HCT116 (cell line): ENCODE results near the gene SNX15. TPM values are rescaled to one million over a fixed set of nuclear protein-coding genes. Genes with fewer than 3 reads are reported as not detected.

Experiments
- ATAC-seq: fragments of 200-7000 bp; cut with Tn5 transposase; 2 replicates; pipeline ENCODE4 v1.9.1; 2020; ENCODE audit warnings: mild to moderate bottlenecking, moderate library complexity
- BruUV-seq: library from RNA; stranded (reverse); fragments of 400-500 nt; replicated peaks from 2 replicates; lab custom pipeline; 2021; lab: Mats Ljungman, UMichigan
- CTCF ChIA-PET: fragments of 300-600 bp; sonication (Branson Sonifier 250); formaldehyde crosslinking; loops from one replicate; lab custom pipeline; 2021; ENCODE audit warnings: antibody characterized with exemption; lab: Charles Lee
- POLR2A ChIA-PET: fragments of 300-600, 350-600 bp; sonication (Branson Sonifier 250); formaldehyde crosslinking; loops from one replicate; lab custom pipeline; 2021; ENCODE audit warnings: antibody characterized with exemption; lab: Charles Lee
- RAD21 ChIA-PET, 2 experiments: fragments of 300-600 bp; sonication (Branson Sonifier 250); formaldehyde crosslinking; loops; one replicate each; lab custom pipeline; 2023; ENCODE audit warnings: low total read pairs in 2 of 2; ENCODE audit not compliant: uncharacterized antibody in 2 of 2, unreplicated experiment in 2 of 2, low non-redundant PET in 1 of 2; lab: Charles Lee
- DNase-seq: peaks from one replicate; pipeline ENCODE4 v3.0.0-alpha.2; 2010; ENCODE audit warnings: low read depth, low spot score
- H2AFZ ChIP-seq: fragments of 200-600 bp; shearing (Covaris generic), sonication (generic); 2 replicates; pipeline ENCODE4 v1.6.1; 2017; ENCODE audit warnings: low read depth, mixed run types, mixed read lengths, antibody characterized with exemption, low read length; ENCODE audit not compliant: poor library complexity, severe bottlenecking
- H3K27ac ChIP-seq: 2 replicates; pipeline ENCODE4 v1.5.1; 2012; ENCODE audit warnings: low read depth, low read length
- H3K27me3 ChIP-seq: fragments of 200-600 bp; sonication (generic); 2 replicates; pipeline ENCODE4 v1.6.1; 2016; ENCODE audit warnings: mixed run types, low read length, mixed read lengths; ENCODE audit not compliant: insufficient read depth
- H3K36me3 ChIP-seq, 2 experiments: fragments of 200-500 bp in 1 of 2; fragments of 200-600 bp in 1 of 2; sonication (Bioruptor generic) in 1 of 2; sonication (generic) in 1 of 2; 2 replicates each; pipeline versions ENCODE4 v1.5.1 to v1.6.1; 2014 to 2016; ENCODE audit warnings: low read length in 2 of 2, inconsistent platforms in 1 of 2, mixed read lengths in 1 of 2, mixed run types in 1 of 2; ENCODE audit not compliant: insufficient read depth in 2 of 2, control insufficient read depth in 1 of 2
- H3K4me1 ChIP-seq, 2 experiments: fragments of 200-600 bp in 1 of 2; sonication (generic) in 1 of 2; 2 replicates each; pipeline versions ENCODE4 v1.5.1 to v1.6.1; 2012 to 2017; ENCODE audit warnings: low read length in 2 of 2, inconsistent platforms in 1 of 2, mild to moderate bottlenecking in 1 of 2, mixed read lengths in 1 of 2, mixed run types in 1 of 2, moderate library complexity in 1 of 2; ENCODE audit not compliant: insufficient read depth in 2 of 2, control insufficient read depth in 1 of 2
- H3K4me2 ChIP-seq: fragments of 200-600 bp; sonication (generic); 2 replicates; pipeline ENCODE4 v1.6.1; 2017; ENCODE audit warnings: mixed run types, low read length, mixed read lengths
- H3K4me3 ChIP-seq, 2 experiments: fragments of 200-600 bp in 1 of 2; sonication (generic) in 1 of 2; replicated peaks in 1 of 2; 2 replicates each; pipeline ENCODE4 v1.5.1; 2011 to 2016; ENCODE audit warnings: low read length in 2 of 2, control low read depth in 1 of 2, low read depth in 1 of 2, mild to moderate bottlenecking in 1 of 2, mixed read lengths in 1 of 2, mixed run types in 1 of 2
- H3K79me2 ChIP-seq: fragments of 200-600 bp; sonication (generic); 2 replicates; pipeline ENCODE4 v1.6.1; 2017; ENCODE audit warnings: mild to moderate bottlenecking, mixed run types, low read length, moderate library complexity, mixed read lengths; ENCODE audit not compliant: insufficient read depth
- H3K9ac ChIP-seq: fragments of 200-600 bp; sonication (generic); 2 replicates; pipeline ENCODE4 v1.6.1; 2016; ENCODE audit warnings: low read length, mixed read lengths
- H3K9me2 ChIP-seq: fragments of 200-600 bp; sonication (generic), shearing (Covaris generic); 2 replicates; pipeline ENCODE4 v1.6.1; 2017; ENCODE audit warnings: mixed run types, mild to moderate bottlenecking, moderate library complexity; ENCODE audit not compliant: insufficient read depth
- H3K9me3 ChIP-seq, 2 experiments: fragments of 200-500 bp in 1 of 2; fragments of 200-600 bp in 1 of 2; sonication (Bioruptor generic) in 1 of 2; sonication (generic) in 1 of 2; 2 replicates each; pipeline ENCODE4 v1.6.1; 2014 to 2017; ENCODE audit warnings: low read length in 2 of 2, mixed read lengths in 2 of 2, inconsistent platforms in 1 of 2, low read depth in 1 of 2, mild to moderate bottlenecking in 1 of 2, mixed run types in 1 of 2, moderate library complexity in 1 of 2; ENCODE audit not compliant: control insufficient read depth in 1 of 2, insufficient read depth in 1 of 2
- H4K20me1 ChIP-seq: fragments of 200-600 bp; sonication (generic), shearing (Covaris generic); 2 replicates; pipeline ENCODE4 v1.6.1; 2017; ENCODE audit warnings: mixed run types, mild to moderate bottlenecking, moderate library complexity; ENCODE audit not compliant: insufficient read depth
- CEBPB ChIP-seq: IDR thresholded peaks from 2 replicates; pipeline ENCODE4 v1.6.1; 2012; ENCODE audit warnings: low read depth
- ELF1 ChIP-seq: IDR thresholded peaks from 2 replicates; pipeline ENCODE4 v1.6.1; 2012; ENCODE audit warnings: low read depth, borderline replicate concordance
- EZH2phosphoT487 ChIP-seq: fragments of 200-600 bp; IDR thresholded peaks from 2 replicates; pipeline ENCODE4 v1.6.1; 2018; ENCODE audit warnings: antibody characterized with exemption, borderline replicate concordance
- FOSL1 ChIP-seq: IDR thresholded peaks from 2 replicates; pipeline ENCODE4 v1.6.1; 2012; ENCODE audit warnings: low read depth
- POLR2A ChIP-seq: IDR thresholded peaks from 2 replicates; pipeline ENCODE4 v1.7.0; 2011; ENCODE audit warnings: borderline replicate concordance; ENCODE audit not compliant: insufficient read depth, insufficient read length; ENCODE audit errors: extremely low read depth
- SRF ChIP-seq: IDR thresholded peaks from 2 replicates; pipeline ENCODE4 v1.6.1; 2012; ENCODE audit warnings: low read depth
- TCF7L2 ChIP-seq: IDR thresholded peaks from 2 replicates; pipeline ENCODE4 v1.7.0; 2011; ENCODE audit warnings: borderline replicate concordance, inconsistent platforms; ENCODE audit not compliant: insufficient read depth, insufficient read length; ENCODE audit errors: extremely low read depth
- ZFX ChIP-seq: fragments of 450-650 bp; IDR thresholded peaks from 2 replicates; pipeline ENCODE4 v1.6.1; 2017
- ZNF274 ChIP-seq: fragments of 200-500 bp; sonication (Bioruptor generic); IDR thresholded peaks from 2 replicates; pipeline ENCODE4 v1.6.1; 2014; ENCODE audit warnings: mild to moderate bottlenecking, low read depth, low read length, inconsistent platforms
- intact Hi-C: fragments of 100-400 bp; cut with micrococcal nuclease; formaldehyde crosslinking; loops from 2 replicates; pipeline ENCODE4 v1.10.0; 2022
- total RNA-seq: library from RNA; stranded (reverse); gene quantifications from one replicate; pipeline ENCODE4 v1.2.1, GENCODE V29; 2021; ENCODE audit not compliant: unreplicated experiment
- TF ChIP-seq, protein P1 (sequence below): IDR thresholded peaks from 2 replicates; pipeline ENCODE4 v1.6.1; 2012
- TF ChIP-seq, protein P2 (sequence below): IDR thresholded peaks from 2 replicates; pipeline ENCODE4 v1.6.1; 2012
- TF ChIP-seq, protein P3 (sequence below), 3 experiments: fragments of 200-600 bp in 1 of 3; sonication (generic) in 1 of 3; IDR thresholded peaks in 2 of 3; conservative IDR thresholded peaks in 1 of 3; 2 replicates each; pipeline ENCODE4 v1.5.1; 2012 to 2017; ENCODE audit warnings: low read depth in 2 of 3, low read length in 2 of 3, antibody characterized with exemption in 1 of 3, borderline replicate concordance in 1 of 3, control low read depth in 1 of 3, mild to moderate bottlenecking in 1 of 3, mixed read lengths in 1 of 3, mixed run types in 1 of 3, moderate library complexity in 1 of 3; ENCODE audit not compliant: insufficient read depth in 1 of 3

The SNX15 gene
- total RNA-seq, 1 experiment from 2014 or later, result 16.8 TPM

DNA sequence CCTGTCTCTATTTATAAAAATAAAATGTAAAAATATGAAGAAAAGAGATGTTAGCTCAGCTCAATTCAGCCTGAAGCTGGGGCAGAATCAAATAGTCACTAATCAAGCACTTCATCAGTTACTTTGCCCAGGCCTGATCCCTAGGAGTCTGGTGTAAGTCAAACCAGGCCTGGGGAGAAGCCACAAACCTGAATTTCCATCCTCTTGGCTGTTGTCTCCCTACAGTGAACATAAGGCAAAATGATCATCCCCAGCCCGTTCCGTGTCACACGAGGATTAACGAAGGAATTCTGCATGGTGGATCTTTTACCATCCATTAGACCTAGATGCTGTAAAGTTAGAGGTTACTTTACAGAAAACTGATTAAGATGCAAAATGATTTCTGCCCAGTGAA is 37.6 kb downstream of the SNX15 start:
- Histone ChIP-seq H3K27me3 (no peaks in the 10 kb centered on the region), H2AFZ (no peak overlapping the region), H3K4me1 (no peaks in the 10 kb centered on the region), H3K9ac (no peak overlapping the region), H3K4me2 (no peak overlapping the region), H3K4me3 (no peak overlapping the region), H3K9me2 (no peaks in the 10 kb centered on the region), H3K79me2 (no peaks in the 10 kb centered on the region), H3K27ac (no peak overlapping the region), H3K9me3 (no peaks in the 10 kb centered on the region), H4K20me1 (no peaks in the 10 kb centered on the region), H3K36me3 (no peaks in the 10 kb centered on the region)
- ATAC-seq (no peak), DNase-seq (no peak)
- intact Hi-C loops, result no loop called here
- ChIA-PET CTCF (no interaction called here), POLR2A (no interaction called here), RAD21 (no interaction called here)
- no peak for TF ChIP-seq SRF
- TF ChIP-seq ELF1, result no peak
- no peak for TF ChIP-seq CEBPB
- no TSS peak for BruUV-seq

DNA sequence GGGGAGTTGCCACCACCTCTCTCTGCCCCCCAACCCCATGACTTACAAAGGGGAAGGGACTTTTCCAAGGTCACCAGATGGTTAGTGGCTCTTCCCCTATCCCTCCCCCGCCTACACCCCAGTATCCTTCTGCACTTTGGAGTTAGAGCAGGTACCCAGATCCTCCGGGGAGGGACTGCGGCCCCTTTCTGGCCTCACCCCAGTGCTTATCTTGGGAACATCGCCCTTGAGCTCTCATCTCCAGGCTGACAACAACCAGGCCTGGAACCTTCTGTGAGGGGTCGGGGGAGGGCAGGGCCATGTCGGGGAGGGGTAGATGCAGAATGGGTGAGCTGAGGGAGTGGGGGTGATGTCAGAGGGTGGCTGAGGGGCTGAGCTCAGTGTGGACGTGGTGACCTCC is 38.6 kb downstream of the SNX15 start:
- POLR2A ChIA-PET, result no interaction called here
- no peak for DNase-seq
- Histone ChIP-seq H3K27ac (no peak overlapping the region), H4K20me1 (no peaks in the 10 kb centered on the region), H3K4me1 (no peaks in the 10 kb centered on the region), H3K27me3 (no peaks in the 10 kb centered on the region), H3K36me3 (no peaks in the 10 kb centered on the region), H3K4me2 (no peak overlapping the region), H3K9ac (no peak overlapping the region), H3K4me3 (no peak overlapping the region), H2AFZ (no peak overlapping the region), H3K79me2 (no peaks in the 10 kb centered on the region), H3K9me2 (no peaks in the 10 kb centered on the region), H3K9me3 (no peaks in the 10 kb centered on the region)
- intact Hi-C loops, result no loop called here
- RAD21 ChIA-PET, result no interaction called here
- ATAC-seq, result no peak
- no peak for TF ChIP-seq TCF7L2
- TF ChIP-seq, protein P1, sequence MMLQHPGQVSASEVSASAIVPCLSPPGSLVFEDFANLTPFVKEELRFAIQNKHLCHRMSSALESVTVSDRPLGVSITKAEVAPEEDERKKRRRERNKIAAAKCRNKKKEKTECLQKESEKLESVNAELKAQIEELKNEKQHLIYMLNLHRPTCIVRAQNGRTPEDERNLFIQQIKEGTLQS, result no peak
- no peak for TF ChIP-seq EZH2phosphoT487
- TF ChIP-seq, protein P2, sequence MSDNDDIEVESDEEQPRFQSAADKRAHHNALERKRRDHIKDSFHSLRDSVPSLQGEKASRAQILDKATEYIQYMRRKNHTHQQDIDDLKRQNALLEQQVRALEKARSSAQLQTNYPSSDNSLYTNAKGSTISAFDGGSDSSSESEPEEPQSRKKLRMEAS, result no peak
- no peak for TF ChIP-seq CEBPB
- TF ChIP-seq SRF, result no peak
- TF ChIP-seq, protein P3, sequence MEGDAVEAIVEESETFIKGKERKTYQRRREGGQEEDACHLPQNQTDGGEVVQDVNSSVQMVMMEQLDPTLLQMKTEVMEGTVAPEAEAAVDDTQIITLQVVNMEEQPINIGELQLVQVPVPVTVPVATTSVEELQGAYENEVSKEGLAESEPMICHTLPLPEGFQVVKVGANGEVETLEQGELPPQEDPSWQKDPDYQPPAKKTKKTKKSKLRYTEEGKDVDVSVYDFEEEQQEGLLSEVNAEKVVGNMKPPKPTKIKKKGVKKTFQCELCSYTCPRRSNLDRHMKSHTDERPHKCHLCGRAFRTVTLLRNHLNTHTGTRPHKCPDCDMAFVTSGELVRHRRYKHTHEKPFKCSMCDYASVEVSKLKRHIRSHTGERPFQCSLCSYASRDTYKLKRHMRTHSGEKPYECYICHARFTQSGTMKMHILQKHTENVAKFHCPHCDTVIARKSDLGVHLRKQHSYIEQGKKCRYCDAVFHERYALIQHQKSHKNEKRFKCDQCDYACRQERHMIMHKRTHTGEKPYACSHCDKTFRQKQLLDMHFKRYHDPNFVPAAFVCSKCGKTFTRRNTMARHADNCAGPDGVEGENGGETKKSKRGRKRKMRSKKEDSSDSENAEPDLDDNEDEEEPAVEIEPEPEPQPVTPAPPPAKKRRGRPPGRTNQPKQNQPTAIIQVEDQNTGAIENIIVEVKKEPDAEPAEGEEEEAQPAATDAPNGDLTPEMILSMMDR (IDR thresholded peaks at IDR 0.05 in 2 of 3, conservative IDR thresholded peaks at IDR 0.05 in 1 of 3; ENCODE audit: borderline replicate concordance in 1 of 3, insufficient read depth in 1 of 3, low read depth in 2 of 3, low read length in 2 of 3), result no peak
- no peak for TF ChIP-seq ZFX
- no peak for TF ChIP-seq POLR2A
- no peak for TF ChIP-seq FOSL1
- TF ChIP-seq ZNF274, result no peak
- CTCF ChIA-PET, result no interaction called here
- BruUV-seq, result no TSS peak
